Caco-2 (cell line): ENCODE results near the gene OSBPL2. TPM values are rescaled to one million over a fixed set of nuclear protein-coding genes. Genes with fewer than 3 reads are reported as not detected.

ENCODE experiments used
- BruUV-seq: library from RNA; stranded (reverse); fragments of 400-500 nt; replicated peaks from 2 replicates; lab custom pipeline; 2021; lab: Mats Ljungman, UMichigan
- CTCF ChIA-PET: fragments of 300-600 bp; sonication (Branson Sonifier 250); formaldehyde crosslinking; loops from one replicate; lab custom pipeline; 2022; ENCODE audit warnings: antibody characterized with exemption; lab: Charles Lee
- POLR2A ChIA-PET: fragments of 300-600 bp; sonication (Branson Sonifier 250); formaldehyde crosslinking; loops from one replicate; lab custom pipeline; 2022; ENCODE audit warnings: antibody characterized with exemption; lab: Charles Lee
- DNase-seq, 2 experiments: peaks; one replicate each; pipeline versions ENCODE4 v3.0.0 to v3.0.0-alpha.2; 2020 to 2022
- H3K27me3 ChIP-seq: replicated peaks from 2 replicates; pipeline ENCODE4 v1.6.0; 2011; ENCODE audit warnings: low read length; ENCODE audit not compliant: control insufficient read depth, insufficient read depth
- H3K36me3 ChIP-seq: 2 replicates; pipeline ENCODE4 v1.5.1; 2011; ENCODE audit warnings: low read length; ENCODE audit not compliant: control insufficient read depth, insufficient read depth
- H3K4me1 ChIP-seq: fragments of 250-450 bp; sonication (Bioruptor Pico); 2 replicates; pipeline ENCODE4 v1.5.1; 2020; ENCODE audit warnings: mild to moderate bottlenecking
- H3K4me3 ChIP-seq: 2 replicates; pipeline ENCODE4 v1.5.1; 2011; ENCODE audit warnings: low read depth, mild to moderate bottlenecking, control low read depth, low read length
- H3K9me3 ChIP-seq: fragments of 250-450 bp; sonication (Bioruptor Pico); 2 replicates; pipeline ENCODE4 v1.5.1; 2020; ENCODE audit warnings: mild to moderate bottlenecking, moderate library complexity
- H3K27ac Mint-ChIP-seq: one replicate; pipeline ENCODE4 v1.8.0; 2022; ENCODE audit warnings: mixed read lengths; ENCODE audit not compliant: unreplicated experiment
- H3K27me3 Mint-ChIP-seq: one replicate; pipeline ENCODE4 v1.8.0; 2022; ENCODE audit warnings: mixed read lengths; ENCODE audit not compliant: insufficient read depth, unreplicated experiment
- H3K36me3 Mint-ChIP-seq: one replicate; pipeline ENCODE4 v1.8.0; 2022; ENCODE audit warnings: mild to moderate bottlenecking, mixed read lengths; ENCODE audit not compliant: insufficient read depth, unreplicated experiment
- H3K4me1 Mint-ChIP-seq: one replicate; pipeline ENCODE4 v1.8.0; 2022; ENCODE audit warnings: low read depth, mixed read lengths; ENCODE audit not compliant: unreplicated experiment
- H3K4me3 Mint-ChIP-seq: one replicate; pipeline ENCODE4 v1.8.0; 2022; ENCODE audit warnings: mild to moderate bottlenecking, moderate library complexity, mixed read lengths; ENCODE audit not compliant: unreplicated experiment
- H3K9me3 Mint-ChIP-seq: one replicate; pipeline ENCODE4 v1.8.0; 2022; ENCODE audit warnings: mixed read lengths; ENCODE audit not compliant: unreplicated experiment
- CTCF ChIP-seq, 2 experiments: fragments of 200-600 bp in 1 of 2; IDR thresholded peaks; 1 replicate in 1 of 2; 2 replicates in 1 of 2; pipeline versions ENCODE4 v1.5.1 to v1.8.0; 2011 to 2022; ENCODE audit warnings: antibody characterized with exemption in 1 of 2, control low read depth in 1 of 2, inconsistent platforms in 1 of 2, low read depth in 1 of 2, low read length in 1 of 2, mild to moderate bottlenecking in 1 of 2, moderate library complexity in 1 of 2; ENCODE audit not compliant: insufficient read depth in 1 of 2, severe bottlenecking in 1 of 2, unreplicated experiment in 1 of 2
- intact Hi-C: fragments of 100-400 bp; cut with micrococcal nuclease; formaldehyde crosslinking; loops from one replicate; pipeline ENCODE4 v1.10.0; 2022; ENCODE audit not compliant: unreplicated experiment
- total RNA-seq: library from RNA; stranded (reverse); gene quantifications from 2 replicates; pipeline ENCODE4 v1.2.3, GENCODE V29; 2022

OSBPL2 gene
- total RNA-seq, 1 experiment from 2014 or later, result 132 TPM

- no peaks in the 10 kb centered on the region for H3K4me1 Mint-ChIP-seq
- H3K9me3 Mint-ChIP-seq, result no peaks in the 10 kb centered on the region
- DNase-seq, result no peak
- intact Hi-C loops, result no loop called here
- Histone ChIP-seq H3K36me3 (no peaks in the 10 kb centered on the region), H3K4me3 (no peak overlapping the region), H3K9me3 (peaks cover 4% of the 10 kb centered on the region; the same call in 1 of the 2 replicates), H3K27me3 (peaks cover 20% of the 10 kb centered on the region), H3K4me1 (peaks cover 5% of the 10 kb centered on the region)
- POLR2A ChIA-PET, result interaction anchor here (0.6 kb wide), 1 partner anchor 160 kb away, joined by 3 read pairs; no protein-coding TSS in a partner anchor
- CTCF ChIA-PET, result no interaction called here
- no peak overlapping the region for H3K27ac Mint-ChIP-seq
- no peak overlapping the region for H3K4me3 Mint-ChIP-seq
- H3K27me3 Mint-ChIP-seq, result peaks cover 30% of the 10 kb centered on the region
- no peak for TF ChIP-seq CTCF (IDR thresholded peaks at IDR 0.05; ENCODE audit: insufficient read depth in 1 of 2, low read depth in 1 of 2, low read length in 1 of 2, severe bottlenecking in 1 of 2, unreplicated experiment in 1 of 2)
- BruUV-seq, result no TSS peak
- H3K36me3 Mint-ChIP-seq, result no peaks in the 10 kb centered on the region
These were observed 12.3 kb upstream of the OSBPL2 start for GRCh38 chr20:62225820-62226635.

DNA sequence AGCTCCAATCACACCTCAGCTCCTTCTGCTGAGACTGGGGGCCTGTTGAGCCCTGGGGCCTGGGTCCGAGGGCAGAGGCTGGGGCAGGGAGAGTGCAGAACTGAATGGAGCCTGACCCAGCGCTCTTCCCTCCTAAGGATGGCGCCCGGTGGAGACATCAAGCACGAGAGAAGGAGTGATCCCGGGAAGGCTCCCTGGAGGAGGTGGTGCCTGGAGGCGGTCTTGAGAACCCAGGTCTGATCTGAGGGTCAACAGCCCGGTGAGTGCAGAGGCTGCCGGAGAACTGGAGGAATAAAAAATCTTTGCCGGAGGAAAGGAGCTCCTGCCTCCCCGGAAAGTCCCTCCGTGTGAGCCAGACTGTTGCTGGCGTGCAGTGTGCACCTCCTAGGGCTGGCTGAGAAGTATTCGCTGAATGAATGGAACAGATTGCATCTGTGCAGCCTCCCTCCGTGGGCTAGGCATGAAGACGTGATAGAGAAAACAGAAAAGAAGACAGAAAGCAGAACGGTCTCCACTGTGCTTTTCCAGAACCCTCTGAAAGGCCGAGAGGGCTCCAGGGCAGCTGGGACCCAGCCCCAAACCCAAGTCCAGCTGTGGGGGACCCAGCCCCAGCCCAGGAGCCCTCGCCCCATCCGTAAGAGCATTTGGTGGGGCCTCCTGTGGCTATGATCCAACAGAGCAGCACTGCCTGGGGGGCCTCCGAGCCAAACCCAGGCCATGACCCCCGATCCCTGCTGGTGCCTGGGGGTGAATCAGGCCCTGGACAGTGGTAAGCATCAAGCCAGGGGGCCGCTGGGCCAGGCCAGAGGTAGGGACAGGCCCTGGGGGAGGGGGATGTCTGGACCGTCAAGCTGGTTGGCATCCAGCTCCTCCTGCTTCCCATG, 11.4 kb upstream of the OSBPL2 start:
- intact Hi-C loops, result no loop called here
- no peak for TF ChIP-seq CTCF (IDR thresholded peaks at IDR 0.05; ENCODE audit: insufficient read depth in 1 of 2, low read depth in 1 of 2, low read length in 1 of 2, severe bottlenecking in 1 of 2, unreplicated experiment in 1 of 2)
- Mint-ChIP-seq H3K9me3 (no peaks in the 10 kb centered on the region), H3K4me1 (no peaks in the 10 kb centered on the region), H3K27ac (no peak overlapping the region), H3K36me3 (no peaks in the 10 kb centered on the region), H3K4me3 (no peak overlapping the region), H3K27me3 (peaks cover 24% of the 10 kb centered on the region)
- no TSS peak for BruUV-seq
- ChIA-PET CTCF (no interaction called here), POLR2A (no interaction called here)
- H3K4me3 ChIP-seq, result no peak overlapping the region
- peaks cover 4% of the 10 kb centered on the region; the same call in 1 of the 2 replicates for H3K9me3 ChIP-seq
- H3K36me3 ChIP-seq, result no peaks in the 10 kb centered on the region
- DNase-seq, result no peak
- peaks cover 14% of the 10 kb centered on the region for H3K27me3 ChIP-seq
- no peaks in the 10 kb centered on the region for H3K4me1 ChIP-seq

DNA sequence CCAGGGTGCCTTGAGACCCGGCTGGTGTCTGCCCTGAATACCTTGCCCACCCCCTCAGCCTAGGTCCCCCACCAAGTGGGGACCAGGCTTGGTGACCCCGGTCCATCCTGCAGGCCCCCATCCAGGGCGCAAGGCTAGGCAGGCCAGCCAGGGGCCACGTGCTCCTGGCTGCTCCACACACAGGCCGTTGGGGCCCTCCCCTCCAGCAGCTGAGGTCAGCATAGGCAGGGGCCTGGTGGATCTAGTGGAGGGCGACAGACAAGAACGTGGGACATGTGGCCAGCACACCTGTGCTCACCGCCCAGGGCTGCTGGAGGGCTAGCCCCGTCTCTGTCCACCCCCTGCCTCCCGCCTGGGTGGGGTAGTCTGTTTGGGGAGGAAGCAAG, 10.7 kb upstream of the OSBPL2 start:
- intact Hi-C loops, result no loop called here
- H3K36me3 Mint-ChIP-seq, result no peaks in the 10 kb centered on the region
- DNase-seq, result no peak
- no peak overlapping the region for H3K4me3 ChIP-seq
- no peaks in the 10 kb centered on the region for H3K4me1 Mint-ChIP-seq
- H3K9me3 Mint-ChIP-seq, result no peaks in the 10 kb centered on the region
- H3K27ac Mint-ChIP-seq, result no peak overlapping the region
- TF ChIP-seq CTCF (IDR thresholded peaks at IDR 0.05; ENCODE audit: insufficient read depth in 1 of 2, low read depth in 1 of 2, low read length in 1 of 2, severe bottlenecking in 1 of 2, unreplicated experiment in 1 of 2), result no peak
- no peaks in the 10 kb centered on the region for H3K4me1 ChIP-seq
- peaks cover 4% of the 10 kb centered on the region; the same call in 1 of the 2 replicates for H3K9me3 ChIP-seq
- no peak overlapping the region for H3K4me3 Mint-ChIP-seq
- H3K27me3 Mint-ChIP-seq, result peaks cover 21% of the 10 kb centered on the region
- no TSS peak for BruUV-seq
- peaks cover 14% of the 10 kb centered on the region for H3K27me3 ChIP-seq
- ChIA-PET POLR2A (no interaction called here), CTCF (no interaction called here)
- no peaks in the 10 kb centered on the region for H3K36me3 ChIP-seq
